ENCODE data around the gene TGFBR3.

GRCh38 chr1:91819038-91819788, 66.7 kb downstream of the TGFBR3 start:
- TF ChIP-seq POLR2A (IDR thresholded peaks at IDR 0.05) (no peak), CTCF (IDR thresholded peaks at IDR 0.05) (no peak)

All from Peyer's patch (tissue), 4 donors.